ENCODE data around the gene SLC25A23.

- TF ChIP-seq RXRA (IDR thresholded peaks at IDR 0.05; ENCODE audit: borderline replicate concordance, low read depth), result no peak
- no peak for TF ChIP-seq USF1 (IDR thresholded peaks at IDR 0.05; ENCODE audit: borderline replicate concordance, low read depth)
- no peak for TF ChIP-seq POLR2AphosphoS5 (IDR thresholded peaks at IDR 0.05; ENCODE audit: low read depth, low read length)
- no peak for TF ChIP-seq NFIC (IDR thresholded peaks at IDR 0.05; ENCODE audit: borderline replicate concordance)
- TF ChIP-seq ELF1 (IDR thresholded peaks at IDR 0.05), result no peak
- TF ChIP-seq SMC3 (IDR thresholded peaks at IDR 0.05; ENCODE audit: low read depth, low read length), result no peak
- TF ChIP-seq GATA2 (CRISPR knock-in tag; IDR thresholded peaks at IDR 0.05), result no peak
Observed at GRCh38 chr19:6427131-6427530, 32.5 kb downstream of the SLC25A23 start.
